HEK293T (cell line): ENCODE results near the gene SUPT3H.

ENCODE experiments used
- ARNT ChIP-seq: fragments of 450-650 bp; IDR thresholded peaks from 2 replicates; pipeline ENCODE4 v1.6.1; 2017; ENCODE audit warnings: mild to moderate bottlenecking
- BHLHE40 ChIP-seq: fragments of 450-650 bp; IDR thresholded peaks from 2 replicates; pipeline ENCODE4 v1.6.1; 2016; ENCODE audit warnings: mild to moderate bottlenecking, moderate library complexity, borderline replicate concordance
- ELF4 ChIP-seq: fragments of 450-650 bp; IDR thresholded peaks from 2 replicates; pipeline ENCODE4 v1.6.1; 2017; ENCODE audit warnings: antibody characterized with exemption
- FOXA1 ChIP-seq: fragments of 450-650 bp; IDR thresholded peaks from 2 replicates; pipeline ENCODE4 v1.6.1; 2016; ENCODE audit warnings: mild to moderate bottlenecking
- FOXM1 ChIP-seq: fragments of 450-650 bp; IDR thresholded peaks from 2 replicates; pipeline ENCODE4 v1.6.1; 2017; ENCODE audit warnings: mild to moderate bottlenecking, borderline replicate concordance
- HDGF ChIP-seq: fragments of 450-650 bp; IDR thresholded peaks from 2 replicates; pipeline ENCODE4 v1.6.1; 2017; ENCODE audit warnings: antibody characterized with exemption, borderline replicate concordance
- L3MBTL2 ChIP-seq: fragments of 450-650 bp; conservative IDR thresholded peaks from 2 replicates; pipeline ENCODE4 v1.6.1; 2016; ENCODE audit warnings: mild to moderate bottlenecking
- SP1 ChIP-seq: fragments of 450-650 bp; IDR thresholded peaks from 2 replicates; pipeline ENCODE4 v1.6.1; 2017
- TARDBP ChIP-seq: fragments of 450-650 bp; IDR thresholded peaks from 2 replicates; pipeline ENCODE4 v1.6.1; 2016

DNA sequence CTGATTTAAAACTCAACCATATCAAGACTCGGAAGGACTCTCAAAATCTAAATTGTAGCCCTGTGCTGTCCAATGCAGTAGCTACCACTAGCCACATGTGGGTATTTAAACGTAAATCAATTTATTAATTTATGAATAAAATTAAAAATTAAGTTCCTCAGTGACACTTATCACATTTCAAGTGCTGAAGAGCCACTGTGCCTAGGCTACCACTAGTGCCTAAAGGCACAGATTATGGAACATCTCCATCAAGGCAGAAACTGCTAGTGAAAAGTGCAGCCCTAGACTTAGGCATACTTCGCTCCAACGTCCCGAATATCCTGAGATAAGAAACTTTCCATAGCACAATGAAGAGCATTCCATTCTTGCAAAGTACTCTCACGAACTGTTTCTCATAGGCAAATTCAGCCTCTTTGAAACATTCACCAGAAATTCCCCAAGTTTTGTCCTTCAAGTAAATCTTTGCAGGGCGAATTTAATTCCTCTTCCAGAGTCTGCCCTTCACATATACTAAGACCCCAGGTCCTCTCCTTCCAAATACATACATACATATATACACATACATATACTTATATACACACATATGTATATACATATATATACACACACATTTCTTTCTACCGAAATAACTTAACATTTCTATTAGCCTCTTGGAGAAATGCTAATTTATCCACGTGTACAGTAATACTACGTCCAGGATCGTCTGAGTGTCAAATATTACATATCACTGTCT, 1.3 kb downstream of the SUPT3H start:
- TF ChIP-seq ELF4, result no peak
- TF ChIP-seq L3MBTL2, result no peak
- no peak for TF ChIP-seq SP1
- no peak for TF ChIP-seq FOXM1
- TF ChIP-seq BHLHE40, result no peak
- TF ChIP-seq HDGF, result no peak
- TF ChIP-seq FOXA1, result no peak
- TF ChIP-seq TARDBP, result no peak
- TF ChIP-seq ARNT, result no peak
